SU-DHL-6 (cell line): ENCODE data around the gene GNB1L.

Experiments used
- EZH2phosphoT487 ChIP-seq: fragments of 200-600 bp; sonication (generic), shearing (Covaris generic); conservative IDR thresholded peaks from 2 replicates; pipeline ENCODE4 v1.6.1; 2018; ENCODE audit warnings: mild to moderate bottlenecking, antibody characterized with exemption, low read length, moderate library complexity, mixed read lengths
- TF ChIP-seq, protein P1 (sequence below): fragments of 200-600 bp; sonication (generic); IDR thresholded peaks from one replicate; pipeline ENCODE4 v1.5.1; 2017; ENCODE audit warnings: antibody characterized with exemption, mild to moderate bottlenecking, low read length, moderate library complexity; ENCODE audit not compliant: insufficient read depth, poor library complexity, severe bottlenecking

DNA sequence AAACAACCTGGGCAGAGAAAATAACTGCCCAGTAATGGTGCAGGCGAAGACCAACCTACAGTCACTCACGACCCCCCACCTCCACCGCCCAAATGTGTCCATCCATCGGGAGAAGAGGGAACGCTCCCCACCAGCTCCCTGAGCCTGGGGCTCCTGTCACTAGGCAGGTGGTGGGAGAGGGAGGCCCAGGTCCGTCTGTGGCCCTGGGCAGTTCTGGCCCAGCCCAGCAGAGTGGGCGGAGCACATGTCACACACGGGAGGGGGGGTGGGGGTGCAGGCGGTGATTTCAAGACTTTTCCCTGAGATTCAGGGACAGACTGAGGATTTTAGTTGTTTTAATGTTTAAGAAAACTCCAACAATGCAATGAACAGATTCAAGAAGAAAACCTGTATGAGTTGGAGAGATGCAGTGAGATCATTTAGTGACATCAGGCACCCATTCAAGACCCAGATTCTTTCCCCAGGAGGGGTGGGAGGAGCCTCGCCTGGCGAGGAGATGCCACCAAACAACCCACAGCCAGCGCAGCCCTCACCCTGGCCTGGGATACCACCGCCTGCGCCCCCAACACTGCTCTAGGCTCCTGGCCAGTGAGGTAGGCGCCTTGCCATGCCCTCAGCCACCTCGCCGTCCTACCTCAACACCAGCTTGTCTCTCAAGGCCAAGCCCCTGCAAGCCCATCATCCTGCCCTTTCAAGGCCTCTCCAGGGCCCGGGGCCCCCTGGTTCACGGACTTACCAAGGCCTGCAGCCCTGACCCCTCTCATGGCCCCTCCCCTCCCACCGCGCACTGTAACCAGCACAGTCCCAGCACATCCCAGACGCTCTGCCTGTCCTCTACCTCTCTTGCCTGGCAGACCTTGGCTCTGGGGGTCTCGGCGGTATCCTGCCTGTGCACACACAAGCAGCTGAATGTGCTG, 57.3 kb downstream of the GNB1L start:
- TF ChIP-seq, protein P1, sequence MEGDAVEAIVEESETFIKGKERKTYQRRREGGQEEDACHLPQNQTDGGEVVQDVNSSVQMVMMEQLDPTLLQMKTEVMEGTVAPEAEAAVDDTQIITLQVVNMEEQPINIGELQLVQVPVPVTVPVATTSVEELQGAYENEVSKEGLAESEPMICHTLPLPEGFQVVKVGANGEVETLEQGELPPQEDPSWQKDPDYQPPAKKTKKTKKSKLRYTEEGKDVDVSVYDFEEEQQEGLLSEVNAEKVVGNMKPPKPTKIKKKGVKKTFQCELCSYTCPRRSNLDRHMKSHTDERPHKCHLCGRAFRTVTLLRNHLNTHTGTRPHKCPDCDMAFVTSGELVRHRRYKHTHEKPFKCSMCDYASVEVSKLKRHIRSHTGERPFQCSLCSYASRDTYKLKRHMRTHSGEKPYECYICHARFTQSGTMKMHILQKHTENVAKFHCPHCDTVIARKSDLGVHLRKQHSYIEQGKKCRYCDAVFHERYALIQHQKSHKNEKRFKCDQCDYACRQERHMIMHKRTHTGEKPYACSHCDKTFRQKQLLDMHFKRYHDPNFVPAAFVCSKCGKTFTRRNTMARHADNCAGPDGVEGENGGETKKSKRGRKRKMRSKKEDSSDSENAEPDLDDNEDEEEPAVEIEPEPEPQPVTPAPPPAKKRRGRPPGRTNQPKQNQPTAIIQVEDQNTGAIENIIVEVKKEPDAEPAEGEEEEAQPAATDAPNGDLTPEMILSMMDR = no peak
- TF ChIP-seq EZH2phosphoT487 = no peak
